ENCODE data around the gene PPP4C.

PPP4C gene

DNA sequence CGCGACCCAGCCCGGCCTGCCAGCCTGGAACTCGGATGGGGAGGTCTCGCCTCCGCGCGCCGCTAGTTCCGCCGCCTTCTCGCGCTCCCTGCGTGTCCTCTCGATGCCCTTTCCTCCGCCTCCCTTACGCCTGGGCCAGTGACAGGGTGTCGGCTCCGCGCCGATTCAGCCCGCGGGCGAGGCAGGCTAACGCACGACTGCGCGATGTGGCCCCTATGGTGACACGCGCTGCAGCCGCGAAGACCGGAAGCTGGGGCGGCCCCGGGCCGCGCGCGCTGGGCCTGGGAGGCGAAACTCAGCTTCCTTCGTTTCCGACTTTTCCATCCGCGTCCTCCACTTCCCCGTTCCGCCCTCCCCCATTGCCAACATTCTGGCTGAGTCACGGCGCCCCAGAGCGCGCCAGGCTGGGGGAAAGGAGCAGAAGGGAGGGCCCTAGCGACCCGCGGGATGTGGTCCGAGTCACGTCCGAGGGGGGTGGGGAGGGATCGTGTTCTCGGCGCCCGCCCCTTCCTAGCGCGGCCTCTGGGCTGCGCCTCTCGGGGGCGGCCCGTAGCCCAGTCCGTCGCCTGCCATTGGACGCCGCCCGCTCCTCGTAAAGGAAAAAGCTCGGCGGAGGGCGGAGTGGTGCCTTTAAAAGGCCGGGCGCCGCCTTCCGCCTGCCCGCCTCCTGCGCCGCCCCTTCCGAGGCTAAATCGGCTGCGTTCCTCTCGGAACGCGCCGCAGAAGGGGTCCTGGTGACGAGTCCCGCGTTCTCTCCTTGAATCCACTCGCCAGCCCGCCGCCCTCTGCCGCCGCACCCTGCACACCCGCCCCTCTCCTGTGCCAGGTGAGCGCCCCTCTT lies 10.5 kb upstream of the PPP4C start, which contains the start of gene ALDOA:
TSS of gene ALDOA (plus strand) at position 659 of the 841 bp plus-strand sequence. CDS start 1,138 bp downstream, outside the sequence.
- H3K4me1 ChIP-seq (ENCODE audit: control insufficient read depth in 1 of 2, insufficient read depth in 1 of 2, low read depth in 1 of 2, low read length in 1 of 2): peaks cover 57 to 65% of the 10 kb centered on the region in 2 experiments
- no peaks in the 10 kb centered on the region for H3K27me3 ChIP-seq
- TF ChIP-seq, protein P1, sequence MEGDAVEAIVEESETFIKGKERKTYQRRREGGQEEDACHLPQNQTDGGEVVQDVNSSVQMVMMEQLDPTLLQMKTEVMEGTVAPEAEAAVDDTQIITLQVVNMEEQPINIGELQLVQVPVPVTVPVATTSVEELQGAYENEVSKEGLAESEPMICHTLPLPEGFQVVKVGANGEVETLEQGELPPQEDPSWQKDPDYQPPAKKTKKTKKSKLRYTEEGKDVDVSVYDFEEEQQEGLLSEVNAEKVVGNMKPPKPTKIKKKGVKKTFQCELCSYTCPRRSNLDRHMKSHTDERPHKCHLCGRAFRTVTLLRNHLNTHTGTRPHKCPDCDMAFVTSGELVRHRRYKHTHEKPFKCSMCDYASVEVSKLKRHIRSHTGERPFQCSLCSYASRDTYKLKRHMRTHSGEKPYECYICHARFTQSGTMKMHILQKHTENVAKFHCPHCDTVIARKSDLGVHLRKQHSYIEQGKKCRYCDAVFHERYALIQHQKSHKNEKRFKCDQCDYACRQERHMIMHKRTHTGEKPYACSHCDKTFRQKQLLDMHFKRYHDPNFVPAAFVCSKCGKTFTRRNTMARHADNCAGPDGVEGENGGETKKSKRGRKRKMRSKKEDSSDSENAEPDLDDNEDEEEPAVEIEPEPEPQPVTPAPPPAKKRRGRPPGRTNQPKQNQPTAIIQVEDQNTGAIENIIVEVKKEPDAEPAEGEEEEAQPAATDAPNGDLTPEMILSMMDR (IDR thresholded peaks at IDR 0.05): no peak
- no peaks in the 10 kb centered on the region for H3K9me3 ChIP-seq
- peaks cover 34% of the 10 kb centered on the region for H3K36me3 ChIP-seq
- peak within 1 kb of the TSS; percentile 96 to 100 for H3K4me3 ChIP-seq (ENCODE audit: low read depth in 1 of 2, low read length in 1 of 2)
- peak within 1 kb of the TSS; percentile 99 for H3K27ac ChIP-seq

DNA sequence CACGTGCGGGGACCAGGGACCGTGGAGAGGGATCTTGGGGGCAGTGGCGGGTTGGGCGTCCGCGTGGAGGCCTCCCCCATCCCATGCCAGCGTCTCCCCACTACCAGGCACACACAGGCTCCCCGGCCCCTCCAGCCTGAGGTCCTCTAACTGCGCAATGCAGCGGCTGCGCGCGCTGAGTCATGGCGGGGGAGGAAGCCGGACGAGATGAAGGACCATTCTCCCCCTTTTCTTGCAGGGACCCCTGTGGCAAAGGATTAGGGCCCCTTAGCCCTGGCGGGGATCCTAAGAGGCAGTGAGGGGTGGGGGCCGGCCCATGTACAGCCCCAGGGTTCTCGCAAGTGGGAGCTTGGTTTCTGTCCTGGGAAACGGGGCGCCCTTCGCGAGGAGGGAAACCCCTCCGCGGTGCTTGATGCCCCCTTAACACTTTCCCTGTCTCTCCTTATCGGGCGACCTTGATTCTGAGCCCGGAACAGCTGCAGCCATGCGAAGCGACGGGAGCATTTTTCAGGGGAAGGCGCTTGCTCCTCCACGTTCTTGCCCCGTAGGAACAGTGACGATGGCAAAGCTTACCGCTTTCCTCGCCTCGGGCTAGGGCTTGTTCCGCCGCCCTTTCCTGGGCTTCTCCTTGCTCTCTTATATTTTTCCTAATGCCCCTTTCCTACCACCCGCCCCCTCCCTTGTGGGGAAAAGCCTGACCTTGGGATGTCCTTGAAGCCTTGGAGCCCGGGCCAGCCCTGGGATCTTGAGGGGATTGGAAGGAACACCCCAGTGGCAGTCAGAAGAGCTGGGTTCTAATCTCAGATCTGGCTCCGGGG lies 9.6 kb upstream of the PPP4C start:
- no peaks in the 10 kb centered on the region for H3K9me3 ChIP-seq
- peaks cover 58 to 69% of the 10 kb centered on the region in 2 experiments for H3K4me1 ChIP-seq (ENCODE audit: control insufficient read depth in 1 of 2, insufficient read depth in 1 of 2, low read depth in 1 of 2, low read length in 1 of 2)
- H3K27ac ChIP-seq: peak overlapping the region; percentile 99
- TF ChIP-seq, protein P1 (IDR thresholded peaks at IDR 0.05): no peak
- H3K27me3 ChIP-seq: no peaks in the 10 kb centered on the region
- H3K4me3 ChIP-seq (ENCODE audit: low read depth in 1 of 2, low read length in 1 of 2): peak overlapping the region; percentile 96 to 100
- peaks cover 43% of the 10 kb centered on the region for H3K36me3 ChIP-seq

DNA sequence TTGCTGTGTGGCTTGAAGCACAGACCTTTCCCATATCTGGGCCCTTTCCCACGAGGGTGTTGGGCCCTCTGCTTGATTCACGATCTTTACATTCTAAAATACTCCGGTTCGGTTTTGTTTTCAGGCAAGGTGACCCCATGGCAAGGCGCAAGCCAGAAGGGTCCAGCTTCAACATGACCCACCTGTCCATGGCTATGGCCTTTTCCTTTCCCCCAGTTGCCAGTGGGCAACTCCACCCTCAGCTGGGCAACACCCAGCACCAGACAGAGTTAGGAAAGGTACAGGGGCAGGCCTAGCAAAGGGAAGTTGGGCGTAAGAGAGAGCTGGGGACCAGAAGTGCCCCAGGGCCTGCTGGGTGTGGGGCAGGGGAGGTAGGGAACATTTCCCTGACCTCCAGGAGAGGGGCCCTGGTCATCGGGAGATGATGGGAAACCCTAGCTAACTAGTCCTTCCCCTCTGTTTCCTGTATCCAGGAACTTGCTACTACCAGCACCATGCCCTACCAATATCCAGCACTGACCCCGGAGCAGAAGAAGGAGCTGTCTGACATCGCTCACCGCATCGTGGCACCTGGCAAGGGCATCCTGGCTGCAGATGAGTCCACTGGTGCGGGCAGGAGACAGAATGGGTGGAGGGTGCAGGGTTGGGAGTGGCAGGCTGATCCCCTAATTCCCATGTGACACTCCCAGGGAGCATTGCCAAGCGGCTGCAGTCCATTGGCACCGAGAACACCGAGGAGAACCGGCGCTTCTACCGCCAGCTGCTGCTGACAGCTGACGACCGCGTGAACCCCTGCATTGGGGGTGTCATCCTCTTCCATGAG lies 8.8 kb upstream of the PPP4C start:
- Histone ChIP-seq H3K9me3 (no peaks in the 10 kb centered on the region), H3K4me1 (ENCODE audit: control insufficient read depth in 1 of 2, insufficient read depth in 1 of 2, low read depth in 1 of 2, low read length in 1 of 2) (peaks cover 58 to 69% of the 10 kb centered on the region in 2 experiments), H3K27me3 (no peaks in the 10 kb centered on the region), H3K36me3 (peaks cover 51% of the 10 kb centered on the region), H3K27ac (peak overlapping the region; percentile 99), H3K4me3 (ENCODE audit: low read depth in 1 of 2, low read length in 1 of 2) (peak overlapping the region; percentile 96 to 100)
- TF ChIP-seq, protein P1 (IDR thresholded peaks at IDR 0.05): no peak

DNA sequence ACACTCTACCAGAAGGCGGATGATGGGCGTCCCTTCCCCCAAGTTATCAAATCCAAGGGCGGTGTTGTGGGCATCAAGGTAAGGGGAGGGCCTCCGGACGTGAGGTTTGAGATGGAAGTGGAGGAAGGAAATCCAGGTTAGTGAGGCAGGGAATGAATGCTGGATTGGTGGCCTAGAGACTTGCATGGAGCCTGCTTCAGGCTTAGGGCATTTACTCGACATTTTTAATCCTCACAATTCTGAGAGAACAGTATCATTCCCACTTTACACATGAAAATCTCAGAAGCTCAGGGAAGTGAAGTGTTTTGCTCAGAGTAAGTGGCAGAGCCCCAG lies 8.2 kb upstream of the PPP4C start:
- no peaks in the 10 kb centered on the region for H3K27me3 ChIP-seq
- H3K4me3 ChIP-seq (ENCODE audit: low read depth in 1 of 2, low read length in 1 of 2): peak overlapping the region; percentile 96 to 100
- TF ChIP-seq, protein P1 (IDR thresholded peaks at IDR 0.05): no peak
- no peaks in the 10 kb centered on the region for H3K9me3 ChIP-seq
- H3K36me3 ChIP-seq: peaks cover 57% of the 10 kb centered on the region
- peaks cover 58 to 69% of the 10 kb centered on the region in 2 experiments for H3K4me1 ChIP-seq (ENCODE audit: control insufficient read depth in 1 of 2, insufficient read depth in 1 of 2, low read depth in 1 of 2, low read length in 1 of 2)
- peak overlapping the region; percentile 99 for H3K27ac ChIP-seq

DNA sequence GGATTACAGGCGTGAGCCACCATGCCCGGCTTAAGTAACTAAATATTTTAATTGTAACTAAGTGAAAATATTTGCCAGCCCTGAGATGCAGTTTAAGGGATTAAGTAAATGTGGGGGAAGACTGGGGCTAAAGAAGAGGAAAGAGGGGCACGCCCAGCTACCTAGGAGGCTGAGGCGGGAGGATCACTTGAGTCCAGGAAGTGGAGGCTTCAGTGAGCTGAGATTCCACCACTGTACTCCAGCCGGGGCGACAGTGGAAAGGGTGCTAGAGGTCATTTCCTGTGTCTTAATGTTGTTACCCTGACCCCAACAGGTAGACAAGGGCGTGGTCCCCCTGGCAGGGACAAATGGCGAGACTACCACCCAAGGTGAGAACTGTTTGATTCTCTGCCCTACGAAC lies 7.5 kb upstream of the PPP4C start:
- no peaks in the 10 kb centered on the region for H3K9me3 ChIP-seq
- no peaks in the 10 kb centered on the region for H3K27me3 ChIP-seq
- H3K4me3 ChIP-seq (ENCODE audit: low read depth in 1 of 2, low read length in 1 of 2): peak overlapping the region in 1 of 2 experiments; percentile 96
- peak overlapping the region; percentile 66 for H3K27ac ChIP-seq
- peaks cover 64% of the 10 kb centered on the region for H3K36me3 ChIP-seq
- TF ChIP-seq, protein P1 (IDR thresholded peaks at IDR 0.05): no peak
- H3K4me1 ChIP-seq (ENCODE audit: control insufficient read depth in 1 of 2, insufficient read depth in 1 of 2, low read depth in 1 of 2, low read length in 1 of 2): peaks cover 54 to 65% of the 10 kb centered on the region in 2 experiments

Measured in neutrophil (primary cell).